Fibroblast of lung (primary cell): ENCODE data around the gene EBPL.

ENCODE experiments used
- EZH2 ChIP-seq: IDR thresholded peaks from 2 replicates; pipeline ENCODE4 v1.5.1; 2012; ENCODE audit warnings: low read length, control low read depth, mild to moderate bottlenecking; ENCODE audit errors: missing control alignments
- TF ChIP-seq, protein P1 (sequence below), 2 donors: IDR thresholded peaks in 1 of 2; conservative IDR thresholded peaks in 1 of 2; 1 replicate in 1 of 2; 2 replicates in 1 of 2; pipeline ENCODE4 v1.5.1; 2011 to 2012; ENCODE audit warnings: low read length in 2 of 2, control low read depth in 1 of 2, inconsistent platforms in 1 of 2, low read depth in 1 of 2, mild to moderate bottlenecking in 1 of 2

DNA sequence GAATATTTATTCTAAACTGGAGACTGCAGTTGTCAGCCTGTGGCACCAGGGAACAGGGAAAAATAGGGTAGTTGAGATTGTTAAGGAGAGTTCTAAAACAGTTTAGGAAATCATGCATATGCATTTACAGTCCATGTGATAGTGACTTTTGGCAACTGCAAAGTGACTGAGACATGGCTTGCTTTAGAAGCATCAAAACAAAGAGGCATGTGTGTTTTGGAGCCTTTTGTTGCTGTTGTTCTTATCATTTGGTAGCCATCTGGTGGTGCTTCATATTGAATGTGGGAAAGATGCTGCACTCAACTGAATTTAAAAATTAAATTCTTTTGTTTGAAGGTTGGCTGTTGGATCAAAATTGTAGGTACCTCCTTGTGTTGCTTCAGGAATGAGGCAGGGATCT, 10.2 kb upstream of the EBPL start:
- TF ChIP-seq, protein P1, sequence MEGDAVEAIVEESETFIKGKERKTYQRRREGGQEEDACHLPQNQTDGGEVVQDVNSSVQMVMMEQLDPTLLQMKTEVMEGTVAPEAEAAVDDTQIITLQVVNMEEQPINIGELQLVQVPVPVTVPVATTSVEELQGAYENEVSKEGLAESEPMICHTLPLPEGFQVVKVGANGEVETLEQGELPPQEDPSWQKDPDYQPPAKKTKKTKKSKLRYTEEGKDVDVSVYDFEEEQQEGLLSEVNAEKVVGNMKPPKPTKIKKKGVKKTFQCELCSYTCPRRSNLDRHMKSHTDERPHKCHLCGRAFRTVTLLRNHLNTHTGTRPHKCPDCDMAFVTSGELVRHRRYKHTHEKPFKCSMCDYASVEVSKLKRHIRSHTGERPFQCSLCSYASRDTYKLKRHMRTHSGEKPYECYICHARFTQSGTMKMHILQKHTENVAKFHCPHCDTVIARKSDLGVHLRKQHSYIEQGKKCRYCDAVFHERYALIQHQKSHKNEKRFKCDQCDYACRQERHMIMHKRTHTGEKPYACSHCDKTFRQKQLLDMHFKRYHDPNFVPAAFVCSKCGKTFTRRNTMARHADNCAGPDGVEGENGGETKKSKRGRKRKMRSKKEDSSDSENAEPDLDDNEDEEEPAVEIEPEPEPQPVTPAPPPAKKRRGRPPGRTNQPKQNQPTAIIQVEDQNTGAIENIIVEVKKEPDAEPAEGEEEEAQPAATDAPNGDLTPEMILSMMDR (conservative IDR thresholded peaks at IDR 0.05 in 1 of 2, IDR thresholded peaks at IDR 0.05 in 1 of 2; ENCODE audit: low read depth in 1 of 2, low read length in 2 of 2) = no peak
- no peak for TF ChIP-seq EZH2
